GM18867 (cell line): Measurements from ENCODE around the gene DAAM2.

Experiments used
- ATAC-seq: cut with Tn5 transposase; IDR thresholded peaks from one replicate; pipeline ENCODE4 v1.9.1; 2021; ENCODE audit warnings: mild to moderate bottlenecking, moderate library complexity; ENCODE audit not compliant: unreplicated experiment

The DAAM2 gene

GRCh38 chr6:39843305-39844020 lies 51.3 kb downstream of the DAAM2 start:
- no peak for ATAC-seq

GRCh38 chr6:39844866-39845265 lies 52.7 kb downstream of the DAAM2 start:
- no peak for ATAC-seq

DNA sequence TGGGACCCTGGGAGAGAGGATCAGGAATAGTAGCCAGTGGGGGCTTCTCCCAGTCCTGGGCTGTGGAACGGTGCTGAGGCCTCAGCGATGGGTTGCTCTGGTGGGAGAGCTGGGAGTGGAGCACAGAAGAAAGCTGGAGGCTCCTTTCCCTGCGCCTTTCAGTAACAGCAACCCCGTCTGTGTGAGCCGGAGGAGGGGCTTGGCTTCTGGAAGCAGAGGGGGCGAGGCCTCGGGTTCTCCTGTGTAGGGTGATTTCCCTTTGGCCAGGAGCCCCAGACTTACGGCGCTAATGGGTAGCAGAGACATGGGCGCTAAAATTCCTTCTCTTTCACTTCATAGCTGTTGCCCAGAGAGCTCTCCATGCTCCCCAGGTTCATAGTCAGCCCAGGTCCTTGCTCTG lies 55.0 kb downstream of the DAAM2 start:
- ATAC-seq, result no peak

- ATAC-seq, result no peak
These were observed 56.0 kb downstream of the DAAM2 start for GRCh38 chr6:39848171-39848570.

DNA sequence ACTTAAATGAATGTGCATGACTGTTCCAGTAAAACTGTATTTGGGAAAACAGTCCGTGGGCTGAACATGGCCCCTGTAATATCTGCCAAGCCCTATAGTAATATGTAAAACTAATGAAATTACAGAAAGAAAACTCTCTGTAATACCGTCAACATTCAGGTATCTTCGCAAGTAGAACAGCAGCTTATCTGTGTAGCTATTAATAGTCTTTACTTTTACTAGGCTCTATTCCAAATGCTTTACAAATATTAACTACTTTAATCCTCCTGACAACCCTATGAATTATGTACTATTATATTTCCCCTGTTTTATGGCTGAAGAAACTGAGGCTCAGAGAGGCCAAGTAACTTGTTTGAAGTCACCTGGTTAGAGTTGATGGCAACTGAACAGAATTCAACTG lies 57.1 kb downstream of the DAAM2 start:
- no peak for ATAC-seq

DNA sequence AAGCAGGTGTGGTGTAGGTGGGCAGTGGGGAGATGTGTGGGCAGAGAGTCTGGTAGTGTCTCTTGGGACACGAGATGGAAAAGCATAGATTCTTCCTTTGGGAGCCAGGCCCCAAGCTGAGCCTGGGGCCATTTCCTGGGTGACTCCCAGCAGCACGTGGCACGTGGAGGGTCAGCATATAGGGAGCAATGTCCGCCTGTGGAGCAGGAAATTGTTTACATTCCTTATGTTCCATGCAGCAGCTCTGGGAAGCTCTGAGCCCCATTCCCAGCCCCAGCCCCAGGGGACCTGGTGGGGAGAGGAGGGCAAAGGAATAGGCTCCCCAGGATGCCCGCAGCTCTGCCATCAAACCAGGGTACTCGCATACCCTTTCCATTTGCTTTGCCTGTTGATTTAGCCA lies 57.6 kb downstream of the DAAM2 start:
- no peak for ATAC-seq

DNA sequence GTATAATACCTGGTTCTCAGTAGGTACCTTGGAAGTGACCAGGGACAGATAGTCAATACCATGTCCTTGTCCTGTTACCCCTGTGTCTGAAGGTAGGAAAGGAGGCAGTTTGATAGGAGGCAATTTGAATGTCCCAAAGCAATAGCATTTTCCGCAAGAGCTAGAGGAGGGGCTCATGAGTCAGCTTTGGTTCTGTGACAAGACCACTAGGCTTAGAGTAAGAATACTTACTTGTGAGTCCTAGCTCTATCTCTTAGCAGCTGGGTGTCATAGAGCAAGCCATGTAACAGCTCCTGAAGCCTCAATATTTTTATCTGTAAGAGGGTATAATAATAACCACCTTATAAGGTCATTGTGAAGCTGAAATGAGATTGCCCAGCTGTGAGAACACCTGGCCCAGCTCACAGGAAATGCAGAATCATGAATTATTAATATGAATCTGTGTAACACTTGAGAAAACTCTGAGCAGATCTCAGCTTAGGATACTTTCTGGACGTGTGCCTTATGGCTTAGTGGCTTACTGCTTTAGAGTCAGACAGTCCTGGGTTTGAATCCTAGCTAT lies 58.6 kb downstream of the DAAM2 start:
- ATAC-seq, result no peak

- no peak for ATAC-seq
These were observed 59.2 kb downstream of the DAAM2 start for GRCh38 chr6:39851331-39851730.

DNA sequence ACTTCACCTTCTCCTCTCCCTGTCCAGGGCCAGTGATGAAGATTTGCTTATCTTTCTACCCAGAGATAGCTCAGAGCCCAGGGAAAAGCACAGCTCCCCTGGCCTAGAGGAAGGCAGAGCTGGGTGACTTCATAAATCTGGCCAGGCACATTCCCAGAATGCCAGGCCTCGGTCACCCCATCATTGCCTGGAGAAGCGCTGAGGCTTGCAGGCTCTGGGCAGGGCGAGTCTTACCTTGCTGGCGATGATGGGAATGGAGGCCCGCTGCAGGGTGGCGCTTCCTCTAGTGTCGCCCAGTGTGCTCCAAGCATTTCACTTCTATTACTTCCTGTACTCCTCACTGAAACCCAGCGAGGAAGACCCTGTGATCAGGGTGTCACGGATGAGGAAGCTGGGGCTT lies 60.1 kb downstream of the DAAM2 start:
- ATAC-seq, result no peak

GRCh38 chr6:39853604-39854003 lies 61.4 kb downstream of the DAAM2 start:
- ATAC-seq, result no peak

GRCh38 chr6:39855356-39855995 lies 63.3 kb downstream of the DAAM2 start:
- ATAC-seq, result no peak

DNA sequence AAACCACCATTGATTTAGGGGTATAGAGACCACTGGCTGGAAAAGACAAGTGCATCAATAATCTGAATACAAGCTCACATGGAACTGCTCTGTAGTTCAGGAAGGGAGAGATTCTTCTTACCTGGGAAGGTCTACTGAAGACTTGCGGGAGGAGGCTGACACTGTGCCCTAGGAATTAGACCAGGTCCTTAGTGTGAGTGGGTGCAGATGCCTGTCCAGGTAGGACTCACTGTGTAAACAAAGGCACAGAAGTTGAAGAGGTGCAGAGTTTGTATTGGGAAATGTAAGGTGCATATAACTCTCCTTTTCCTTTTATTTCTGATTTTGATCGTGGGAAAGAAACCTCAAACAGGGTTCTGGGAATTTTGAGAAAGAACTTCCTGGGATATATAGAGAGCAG lies 66.8 kb downstream of the DAAM2 start:
- no peak for ATAC-seq

DNA sequence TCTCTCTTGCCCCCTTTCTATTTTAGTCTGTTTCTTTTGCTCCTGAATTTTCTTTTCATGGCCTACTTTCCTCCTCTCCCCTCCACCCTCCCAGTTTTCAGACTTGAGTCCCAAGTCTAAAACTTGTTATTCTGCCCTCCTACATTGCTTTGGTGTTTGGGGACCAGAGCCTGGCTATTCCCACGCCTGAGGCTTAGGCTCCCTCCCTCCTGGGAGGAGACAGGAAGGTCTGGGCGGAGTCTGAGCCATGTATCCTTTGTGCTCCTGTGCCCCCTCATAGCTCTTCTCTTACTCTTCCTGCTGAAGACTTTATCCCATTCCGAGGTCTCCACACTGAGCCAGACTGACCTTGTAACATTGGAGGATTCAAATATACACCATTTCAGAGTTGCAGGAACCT lies 69.5 kb downstream of the DAAM2 start:
- no peak for ATAC-seq

- no peak for ATAC-seq
These were observed 73.1 kb downstream of the DAAM2 start for GRCh38 chr6:39865011-39865888.

DNA sequence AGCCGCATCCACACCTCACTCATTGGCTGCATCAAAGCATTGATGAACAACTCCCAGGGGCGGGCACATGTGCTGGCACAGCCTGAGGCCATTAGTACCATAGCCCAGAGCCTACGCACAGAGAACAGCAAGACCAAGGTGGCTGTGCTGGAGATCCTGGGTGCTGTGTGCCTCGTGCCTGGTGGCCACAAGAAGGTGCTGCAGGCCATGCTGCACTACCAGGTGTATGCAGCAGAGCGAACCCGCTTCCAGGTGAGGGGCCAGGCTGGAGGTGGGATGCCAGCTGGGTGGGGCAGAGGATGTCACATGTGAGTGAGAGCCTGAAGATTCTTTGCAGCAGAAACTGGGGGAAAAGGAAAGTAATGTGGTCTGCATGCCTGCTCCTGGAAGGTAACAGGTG lies 75.4 kb downstream of the DAAM2 start:
- ATAC-seq, result no peak

DNA sequence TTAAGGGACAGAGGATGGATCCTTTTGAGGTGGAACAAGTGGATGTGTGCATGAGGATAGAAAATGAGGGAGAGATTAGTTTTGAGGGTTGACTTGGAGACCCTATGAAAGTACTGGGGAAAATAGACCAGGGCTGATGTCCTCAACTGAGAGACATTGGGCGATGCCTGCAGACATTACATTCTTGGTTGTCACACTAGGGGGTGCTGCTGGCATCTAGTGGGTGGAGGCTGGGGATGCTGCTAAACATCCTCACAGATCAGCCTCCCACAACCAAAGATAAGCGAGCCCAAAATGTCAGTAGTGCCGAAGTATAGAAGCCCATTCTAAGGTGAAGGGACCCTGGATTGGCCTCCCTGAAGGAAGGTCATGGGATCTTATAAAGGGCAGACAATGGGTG lies 78.8 kb downstream of the DAAM2 start:
- no peak for ATAC-seq

- ATAC-seq, result no peak
These were observed 81.3 kb downstream of the DAAM2 start for GRCh38 chr6:39873439-39873838.

GRCh38 chr6:39876111-39876510 lies 83.9 kb downstream of the DAAM2 start:
- ATAC-seq, result no peak

DNA sequence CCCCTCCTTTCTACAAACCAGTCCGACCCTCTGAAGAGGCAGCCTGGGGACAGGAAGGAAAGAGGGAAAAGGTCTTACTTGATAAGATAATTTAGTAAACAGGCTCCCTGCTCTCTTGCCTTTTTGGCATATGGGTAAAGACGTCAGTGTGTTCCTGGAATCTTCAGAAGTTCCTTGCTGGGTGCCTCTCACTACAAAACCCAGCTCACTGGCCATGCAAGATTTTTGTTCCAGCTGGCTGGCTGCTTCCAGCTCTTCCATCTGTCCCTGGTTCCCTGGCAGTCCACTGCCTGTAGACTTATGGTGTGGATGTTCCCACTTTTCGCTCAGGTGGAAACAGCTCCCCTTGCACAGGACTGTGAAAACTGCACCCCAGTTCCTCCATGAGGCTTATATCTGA lies 84.7 kb downstream of the DAAM2 start:
- no peak for ATAC-seq

- no peak for ATAC-seq
These were observed 87.4 kb downstream of the DAAM2 start for GRCh38 chr6:39879535-39879934.

- no peak for ATAC-seq
These were observed 88.4 kb downstream of the DAAM2 start for GRCh38 chr6:39880594-39880993.
